Cardiac fibroblast (primary cell): Measurements from ENCODE around the gene URAD.

Source experiments
- DNase-seq, 2 donors: peaks; one replicate each; pipeline versions ENCODE4 v3.0.0 to v3.0.0-alpha.2; 2010; ENCODE audit warnings: low read depth in 2 of 2
- H3K4me3 ChIP-seq, 2 donors: replicated peaks in 1 of 2; 1 replicate in 1 of 2; 2 replicates in 1 of 2; pipeline ENCODE4 v1.5.1; 2011; ENCODE audit warnings: low read depth in 2 of 2, low read length in 2 of 2, mild to moderate bottlenecking in 2 of 2, moderate library complexity in 1 of 2
- CTCF ChIP-seq: IDR thresholded peaks from one replicate; pipeline ENCODE4 v1.5.1; 2011; ENCODE audit warnings: low read depth, mild to moderate bottlenecking, low read length, inconsistent platforms

Gene URAD

GRCh38 chr13:28000567-28000966 is 12.1 kb upstream of the URAD start:
- TF ChIP-seq CTCF = no peak
- no peak for DNase-seq
- H3K4me3 ChIP-seq = no peak overlapping the region

- H3K4me3 ChIP-seq = no peak overlapping the region
- peak; percentile 35 for TF ChIP-seq CTCF
- DNase-seq = peak; percentile 48 to 52
Observed at GRCh38 chr13:27997904-27998522, 9.5 kb upstream of the URAD start.

- H3K4me3 ChIP-seq = no peak overlapping the region
- TF ChIP-seq CTCF = no peak
- no peak for DNase-seq
Observed at GRCh38 chr13:27991881-27992280, 3.4 kb upstream of the URAD start.

GRCh38 chr13:27985600-27985999 is 2.9 kb downstream of the URAD start:
- no peak for TF ChIP-seq CTCF
- H3K4me3 ChIP-seq = no peak overlapping the region
- no peak for DNase-seq

- no peak for DNase-seq
- no peak for TF ChIP-seq CTCF
- H3K4me3 ChIP-seq = no peak overlapping the region
Observed at GRCh38 chr13:27982361-27982760, 6.1 kb downstream of the URAD start.

- DNase-seq = no peak
- H3K4me3 ChIP-seq = no peak overlapping the region
- no peak for TF ChIP-seq CTCF
Observed at GRCh38 chr13:27981006-27981708, 7.3 kb downstream of the URAD start.
